Activated naive CD8-positive, alpha-beta T cell treated with anti-CD3 and anti-CD28 coated beads, Interleukin-2, amount 10 ng/mL, durations not matched to agents 7 days and 5 days (primary cell): ENCODE data around the gene ARHGEF35. TPM values are rescaled to one million over a fixed set of nuclear protein-coding genes. Genes with fewer than 3 reads are reported as not detected.
A peak's percentile ranks its signal among the peaks of the same experiment; 100 is the strongest.
"Not testable (repeated sequence)": the region's sequence is repeated elsewhere in the genome, so short reads cannot be mapped to it uniquely, and the experiment has no call there.

Experiments used
- ATAC-seq: fragments of 150-1000 bp; cut with Tn5 transposase; one replicate; pipeline ENCODE4 v1.10.0; 2021; ENCODE audit warnings: low read depth, moderate library complexity
- POLR2A ChIA-PET: fragments of 350-600 bp; sonication (Branson Sonifier 250); formaldehyde crosslinking; loops from one replicate; lab custom pipeline; 2021; ENCODE audit warnings: antibody characterized with exemption; lab: Charles Lee
- DNase-seq: peaks from one replicate; pipeline ENCODE4 v3.0.0; 2021
- H3K27ac Mint-ChIP-seq: one replicate; pipeline ENCODE4 v1.8.0; 2022; ENCODE audit warnings: mild to moderate bottlenecking, mixed read lengths
- H3K27me3 Mint-ChIP-seq: one replicate; pipeline ENCODE4 v1.8.0; 2022; ENCODE audit warnings: mild to moderate bottlenecking, moderate library complexity, mixed read lengths
- H3K36me3 Mint-ChIP-seq: one replicate; pipeline ENCODE4 v1.8.0; 2021; ENCODE audit warnings: mild to moderate bottlenecking, mixed read lengths
- H3K4me1 Mint-ChIP-seq: one replicate; pipeline ENCODE4 v1.8.0; 2021; ENCODE audit warnings: mixed read lengths
- H3K4me3 Mint-ChIP-seq: one replicate; pipeline ENCODE4 v1.8.0; 2022; ENCODE audit warnings: mild to moderate bottlenecking, moderate library complexity, mixed read lengths
- H3K9me3 Mint-ChIP-seq: one replicate; pipeline ENCODE4 v1.8.0; 2021; ENCODE audit warnings: mixed read lengths
- total RNA-seq, 2 experiments: library from RNA; stranded (reverse); gene quantifications; one replicate each; pipeline ENCODE4 v1.2.3, GENCODE V29; 2021

Gene ARHGEF35
- total RNA-seq, 2 experiments from 2014 or later, result 2.5 TPM

DNA sequence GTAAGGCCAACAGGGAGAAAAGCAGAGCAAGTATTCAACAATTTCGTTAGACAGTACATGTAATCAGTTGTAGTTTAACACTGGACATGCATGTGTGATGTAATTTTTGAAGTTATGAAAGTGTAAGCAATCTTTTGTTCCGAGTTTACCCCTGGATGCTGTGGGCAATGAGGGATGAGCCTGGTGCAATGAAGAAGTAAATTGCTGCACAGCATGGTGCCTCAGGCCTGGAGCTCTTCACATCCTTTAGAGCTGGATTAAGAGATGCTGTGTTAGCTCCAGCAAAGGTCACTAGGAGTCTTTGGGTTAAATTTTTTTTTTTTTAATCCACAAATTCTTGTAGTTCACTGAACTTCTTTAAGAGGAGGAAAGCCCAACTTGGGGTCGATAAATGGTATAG, 7.5 kb upstream of the ARHGEF35 start:
- ATAC-seq, POLR2A ChIA-PET, H3K27ac Mint-ChIP-seq, H3K9me3 Mint-ChIP-seq, H3K27me3 Mint-ChIP-seq, H3K36me3 Mint-ChIP-seq, H3K4me3 Mint-ChIP-seq, DNase-seq, H3K4me1 Mint-ChIP-seq: not testable (repeated sequence)

DNA sequence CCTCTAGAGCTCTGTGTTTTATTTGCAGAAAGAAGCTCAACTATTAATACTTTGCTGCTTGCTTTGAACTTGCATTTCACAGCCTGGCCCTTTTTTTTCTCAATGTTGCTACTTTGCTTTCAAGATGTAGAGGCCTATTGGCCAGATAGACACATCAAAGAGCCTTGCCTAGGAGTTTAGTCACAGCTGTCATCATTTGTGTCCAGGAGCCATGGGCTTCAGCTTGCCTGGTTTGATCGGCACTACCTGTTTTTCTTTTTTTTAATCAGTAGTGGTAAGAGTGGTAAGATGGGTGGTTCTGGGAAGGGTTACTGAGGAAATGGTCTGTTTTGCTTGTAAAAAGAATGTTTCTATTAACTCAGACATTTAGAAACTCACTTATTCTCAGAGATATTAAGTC, 6.3 kb upstream of the ARHGEF35 start:
- H3K27ac Mint-ChIP-seq, H3K36me3 Mint-ChIP-seq, H3K9me3 Mint-ChIP-seq, H3K27me3 Mint-ChIP-seq, POLR2A ChIA-PET, DNase-seq, H3K4me3 Mint-ChIP-seq, H3K4me1 Mint-ChIP-seq: not testable (repeated sequence)
- peak; percentile 95 for ATAC-seq

DNA sequence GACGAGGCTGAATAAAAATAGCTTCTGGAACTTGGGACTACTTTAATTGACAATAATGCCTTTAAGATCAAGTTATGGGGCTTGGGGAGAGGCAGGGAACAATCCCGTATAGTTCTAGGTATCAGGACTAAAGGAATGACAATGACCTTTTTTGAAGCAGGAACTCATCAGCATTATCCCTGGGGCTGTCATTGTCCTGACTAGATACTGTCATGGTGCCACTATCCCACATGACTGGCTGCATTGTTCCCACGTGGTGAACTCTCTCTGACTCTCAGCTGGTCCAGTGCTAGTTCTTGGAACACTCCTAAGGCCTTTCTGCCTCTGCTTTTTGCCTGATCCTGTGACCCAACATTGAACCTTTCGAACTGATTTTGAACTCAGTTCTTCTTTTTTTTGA, 3.3 kb upstream of the ARHGEF35 start:
- H3K36me3 Mint-ChIP-seq, H3K4me3 Mint-ChIP-seq, ATAC-seq, H3K4me1 Mint-ChIP-seq, POLR2A ChIA-PET, H3K27ac Mint-ChIP-seq, H3K9me3 Mint-ChIP-seq, DNase-seq, H3K27me3 Mint-ChIP-seq: not testable (repeated sequence)

DNA sequence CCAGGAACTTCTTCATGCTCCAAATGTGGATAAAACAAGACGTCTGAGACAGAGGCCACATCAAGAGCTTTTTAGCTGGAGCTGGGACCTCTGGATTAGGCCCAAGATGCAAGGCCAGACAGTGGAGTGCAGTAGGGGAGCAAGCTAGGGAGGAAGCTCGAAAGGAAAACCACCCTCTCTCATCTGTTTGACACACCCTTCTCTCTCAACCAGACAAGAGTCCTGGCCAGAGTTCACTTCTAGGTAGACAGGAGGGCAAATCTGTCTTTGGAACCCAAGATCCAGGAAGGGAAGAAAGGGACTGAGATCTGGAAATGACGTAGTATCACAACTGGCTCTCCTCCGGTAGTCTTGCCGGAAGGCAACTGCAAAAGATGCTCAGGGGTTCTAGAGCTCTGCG, 1.2 kb downstream of the ARHGEF35 start:
- POLR2A ChIA-PET, ATAC-seq, H3K9me3 Mint-ChIP-seq, H3K36me3 Mint-ChIP-seq, H3K4me3 Mint-ChIP-seq, H3K4me1 Mint-ChIP-seq, H3K27ac Mint-ChIP-seq, H3K27me3 Mint-ChIP-seq, DNase-seq: not testable (repeated sequence)

DNA sequence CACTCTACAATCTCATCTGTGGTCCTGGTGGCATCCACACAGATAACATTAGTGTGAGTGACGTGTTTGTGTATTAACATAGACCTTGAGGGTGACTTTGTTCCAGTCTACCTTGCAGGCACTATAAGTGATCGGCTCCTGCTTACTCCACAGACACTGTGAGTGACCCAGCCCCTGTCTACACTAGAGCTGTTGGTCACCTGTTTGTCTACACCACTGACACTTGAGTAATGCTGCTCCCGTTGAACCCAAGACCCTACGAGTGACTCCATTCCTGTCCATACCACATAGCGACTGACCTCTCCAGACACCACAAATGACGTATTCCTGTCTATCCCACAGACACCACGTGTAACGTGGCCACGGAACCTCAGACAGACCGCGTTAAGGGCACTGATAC, 1.9 kb downstream of the ARHGEF35 start:
- H3K4me3 Mint-ChIP-seq, DNase-seq, POLR2A ChIA-PET, ATAC-seq, H3K27ac Mint-ChIP-seq, H3K4me1 Mint-ChIP-seq, H3K27me3 Mint-ChIP-seq, H3K36me3 Mint-ChIP-seq, H3K9me3 Mint-ChIP-seq: not testable (repeated sequence)

DNA sequence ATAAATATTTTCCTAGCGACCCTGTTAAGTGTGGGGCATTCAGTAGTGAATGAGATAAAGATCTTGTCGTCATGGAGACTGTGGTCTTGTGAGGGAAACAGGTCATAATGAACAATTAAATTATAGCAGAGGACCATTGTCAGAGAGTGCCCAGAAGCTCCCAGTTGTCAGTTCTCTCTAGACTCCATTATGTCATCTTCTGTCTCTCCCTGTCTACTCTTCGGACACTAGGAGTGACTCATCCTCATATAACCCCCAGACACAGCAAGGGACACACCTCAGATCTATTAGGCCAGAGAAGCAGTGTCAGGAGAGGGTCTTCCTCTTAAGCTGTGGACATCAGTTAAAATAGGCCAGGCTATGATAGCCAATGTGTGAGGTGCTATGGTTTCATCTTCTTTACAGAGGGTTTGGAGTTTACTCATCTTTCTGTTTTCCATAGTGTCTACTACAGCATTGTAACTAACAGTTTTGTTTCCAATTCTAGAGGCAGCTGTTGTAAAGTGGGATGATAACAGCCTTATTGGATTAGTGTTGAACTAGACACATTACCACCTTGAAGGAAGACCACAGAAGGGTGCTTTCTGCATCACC, 7.0 kb downstream of the ARHGEF35 start:
- DNase-seq, H3K9me3 Mint-ChIP-seq, H3K27ac Mint-ChIP-seq, H3K4me3 Mint-ChIP-seq, POLR2A ChIA-PET, H3K4me1 Mint-ChIP-seq, H3K27me3 Mint-ChIP-seq, H3K36me3 Mint-ChIP-seq: not testable (repeated sequence)
- peak; percentile 17 for ATAC-seq

DNA sequence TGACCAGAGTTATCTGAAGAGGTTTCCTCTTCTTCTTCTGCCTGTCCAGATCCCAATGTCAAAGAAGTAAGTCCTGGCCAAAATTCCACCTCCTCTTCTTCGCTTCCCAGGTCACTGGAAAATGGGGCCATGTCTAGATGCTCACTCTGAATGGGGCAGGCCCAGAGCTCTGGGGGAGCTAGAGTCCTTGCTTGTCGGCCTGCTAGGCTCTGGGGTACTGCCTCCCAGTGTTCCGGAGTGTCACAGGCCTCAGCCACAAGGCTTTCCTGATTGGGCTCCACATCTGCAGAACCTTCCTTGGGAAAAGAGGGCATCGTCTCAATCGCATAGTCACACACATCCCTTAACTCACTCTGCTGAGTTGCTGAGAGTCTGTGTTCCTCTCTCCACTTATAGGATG, 7.8 kb downstream of the ARHGEF35 start:
- H3K27me3 Mint-ChIP-seq, H3K36me3 Mint-ChIP-seq, H3K4me3 Mint-ChIP-seq, ATAC-seq, DNase-seq, H3K27ac Mint-ChIP-seq, H3K9me3 Mint-ChIP-seq, H3K4me1 Mint-ChIP-seq, POLR2A ChIA-PET: not testable (repeated sequence)

DNA sequence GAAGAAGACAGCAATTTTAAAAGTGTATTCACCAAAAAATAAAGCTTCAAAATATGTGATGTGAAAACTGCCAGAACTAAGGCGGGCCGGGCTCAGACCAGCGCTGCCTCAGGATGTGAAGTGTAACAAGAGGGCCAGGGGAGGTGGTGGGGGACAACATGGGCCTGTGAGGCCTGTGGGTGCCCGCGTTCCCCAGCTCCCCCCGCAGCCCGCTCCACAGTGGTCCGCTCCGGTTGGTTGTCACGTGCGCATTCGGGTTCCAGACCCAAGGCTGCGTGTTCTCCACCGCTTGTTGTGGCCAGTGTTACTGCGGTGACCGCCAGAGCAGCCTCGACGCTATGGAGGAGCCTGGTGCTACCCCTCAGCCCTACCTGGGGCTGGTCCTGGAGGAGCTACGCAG, 12.5 kb downstream of the ARHGEF35 start, which contains the start of gene CTAGE4:
Gene CTAGE4 (plus strand): TSS at position 301 of the 400 bp plus-strand sequence. CDS start 38 bp downstream, at position 339.
- H3K4me3 Mint-ChIP-seq, POLR2A ChIA-PET, H3K27ac Mint-ChIP-seq, ATAC-seq, H3K4me1 Mint-ChIP-seq, DNase-seq, H3K36me3 Mint-ChIP-seq, H3K9me3 Mint-ChIP-seq, H3K27me3 Mint-ChIP-seq: not testable (repeated sequence)

DNA sequence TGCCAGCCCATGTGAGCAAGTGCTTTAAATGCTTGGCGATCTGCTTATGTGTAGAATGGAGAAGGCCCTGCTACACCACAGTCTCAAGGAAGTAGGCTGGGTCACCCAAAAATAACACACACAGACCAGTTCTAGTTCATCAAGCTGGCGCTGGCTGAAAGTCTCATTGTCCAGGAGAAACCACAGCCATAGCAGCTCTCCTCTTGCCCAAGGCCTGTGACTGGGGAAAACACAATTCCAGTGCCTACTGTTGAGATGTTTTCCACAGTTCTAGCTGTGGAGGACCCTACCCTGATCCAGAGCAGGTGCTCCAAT, 16.5 kb downstream of the ARHGEF35 start:
- H3K4me1 Mint-ChIP-seq, DNase-seq, H3K36me3 Mint-ChIP-seq, POLR2A ChIA-PET, H3K9me3 Mint-ChIP-seq, H3K27me3 Mint-ChIP-seq, ATAC-seq, H3K4me3 Mint-ChIP-seq, H3K27ac Mint-ChIP-seq: not testable (repeated sequence)

DNA sequence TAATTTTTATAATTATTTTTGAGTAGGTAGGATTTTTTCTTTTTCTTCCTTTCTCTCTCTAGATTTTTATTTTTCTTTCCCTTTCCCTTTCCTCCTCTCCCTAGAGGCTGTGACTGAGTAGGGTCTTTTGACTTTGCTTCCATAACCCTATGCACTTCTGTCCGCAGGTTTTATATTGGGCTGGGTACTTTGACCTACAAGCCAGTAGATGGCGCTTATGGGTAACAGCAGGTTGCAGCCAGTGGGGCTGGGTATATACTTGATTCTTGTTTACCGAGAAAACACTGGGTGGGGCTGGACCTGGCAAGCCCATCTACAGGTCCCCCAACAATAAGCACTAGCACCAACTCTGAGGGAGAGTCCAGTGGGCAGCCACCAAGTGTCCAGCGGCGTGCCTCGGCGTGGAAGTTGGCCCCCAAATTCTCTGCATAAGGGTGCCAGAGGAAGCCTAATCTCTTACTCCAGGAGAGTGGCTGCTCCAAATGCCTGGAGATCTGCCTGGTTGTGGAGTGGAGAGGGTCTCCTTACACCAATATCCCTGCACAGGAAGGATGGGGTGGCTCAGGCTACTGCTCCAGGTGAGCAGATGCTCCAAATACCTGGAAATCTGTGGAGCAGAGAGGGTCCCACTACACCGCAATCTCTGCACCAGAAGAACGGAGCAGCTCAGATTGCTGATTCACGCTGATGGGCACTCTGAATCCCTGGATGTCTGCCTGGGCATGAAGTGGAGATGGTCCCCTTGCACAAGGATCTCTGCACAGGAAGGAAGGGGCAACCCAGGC, 17.1 kb downstream of the ARHGEF35 start:
- ATAC-seq, result peak; percentile 78
- DNase-seq, POLR2A ChIA-PET, H3K4me1 Mint-ChIP-seq, H3K27me3 Mint-ChIP-seq, H3K27ac Mint-ChIP-seq, H3K4me3 Mint-ChIP-seq, H3K36me3 Mint-ChIP-seq, H3K9me3 Mint-ChIP-seq: not testable (repeated sequence)

DNA sequence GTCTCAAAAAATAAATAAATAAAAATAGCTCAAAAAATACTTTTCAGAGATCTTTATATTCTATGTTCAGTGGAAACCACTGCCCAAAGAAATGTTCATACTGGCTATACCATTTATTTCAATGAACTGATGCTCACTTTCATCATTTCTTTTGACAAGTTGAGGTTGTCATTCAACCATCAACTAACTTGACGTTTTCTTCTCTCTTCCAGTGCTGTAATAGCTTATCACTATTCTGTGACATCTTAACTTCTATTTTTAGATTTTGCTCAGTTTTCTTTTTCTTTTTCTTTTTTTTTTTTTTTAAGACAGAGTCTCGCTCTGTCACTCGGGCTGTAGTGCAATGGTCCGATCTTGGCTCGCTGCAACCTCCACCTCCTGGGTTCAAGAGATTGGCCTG, 21.0 kb downstream of the ARHGEF35 start:
- H3K4me1 Mint-ChIP-seq, result no peaks in the 10 kb centered on the region
- DNase-seq (no peak), ATAC-seq (no peak)
- POLR2A ChIA-PET, result no interaction called here
- peaks cover 9% of the 10 kb centered on the region for H3K27me3 Mint-ChIP-seq
- H3K36me3 Mint-ChIP-seq, result no peaks in the 10 kb centered on the region
- no peak overlapping the region for H3K4me3 Mint-ChIP-seq
- no peak overlapping the region for H3K27ac Mint-ChIP-seq
- H3K9me3 Mint-ChIP-seq, result peaks cover 1% of the 10 kb centered on the region

DNA sequence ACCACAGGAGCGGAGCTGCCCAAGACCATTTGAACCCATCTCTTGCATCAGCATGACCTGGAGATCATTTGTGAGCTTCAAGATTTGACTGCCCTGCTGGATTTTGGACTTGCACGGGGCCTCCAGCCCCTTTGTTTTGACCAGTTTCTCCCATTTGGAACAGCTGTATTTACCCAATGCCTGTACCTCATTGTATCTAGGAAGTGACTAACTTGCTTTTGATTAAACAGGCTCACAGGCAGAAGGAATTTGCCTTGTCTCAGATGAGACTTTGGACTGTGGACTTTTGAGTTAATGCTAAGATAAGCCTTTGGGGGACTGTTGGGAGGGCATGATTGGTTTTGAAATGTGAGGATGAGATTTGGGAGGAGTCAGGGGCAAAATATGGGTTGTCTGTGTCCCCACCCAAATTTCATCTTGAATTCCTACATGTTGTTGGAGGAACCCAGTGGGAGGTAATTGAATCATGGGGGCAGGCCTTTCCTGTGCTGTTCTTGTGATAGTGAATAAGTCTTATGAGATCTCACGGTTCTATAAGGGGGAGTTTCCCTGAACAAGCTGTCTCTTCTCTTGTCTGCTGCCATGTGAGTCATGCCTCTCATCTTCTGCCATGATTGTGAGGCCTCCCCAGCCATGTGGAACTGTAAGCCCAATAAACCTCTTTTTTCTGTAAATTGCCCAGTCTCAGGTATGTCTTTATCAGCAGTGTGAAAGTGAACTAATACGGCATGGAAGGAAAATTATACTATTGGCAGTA, 23.9 kb downstream of the ARHGEF35 start:
- POLR2A ChIA-PET, ATAC-seq, H3K4me3 Mint-ChIP-seq, H3K9me3 Mint-ChIP-seq, H3K36me3 Mint-ChIP-seq, H3K27ac Mint-ChIP-seq, DNase-seq, H3K27me3 Mint-ChIP-seq, H3K4me1 Mint-ChIP-seq: not testable (repeated sequence)

DNA sequence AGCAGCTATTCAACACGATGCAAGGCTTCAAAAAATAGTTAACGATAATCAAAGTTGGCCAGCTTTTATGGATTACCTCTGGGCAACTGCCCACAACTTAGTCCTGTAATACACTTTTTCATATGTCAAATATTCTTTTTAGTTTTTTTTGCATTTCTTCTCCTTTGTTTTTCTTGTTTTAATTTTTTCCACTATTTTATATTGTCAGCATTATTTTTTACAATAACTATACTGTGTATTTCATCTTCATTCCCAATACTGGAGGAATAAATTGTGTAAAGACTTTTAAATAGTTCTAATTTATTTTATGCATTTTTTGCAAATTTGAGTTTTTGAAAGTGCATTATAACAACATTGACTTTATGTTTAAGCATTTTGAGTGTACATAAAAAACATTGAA, 30.8 kb downstream of the ARHGEF35 start:
- ATAC-seq, result no peak
- Mint-ChIP-seq H3K4me3 (no peak overlapping the region), H3K36me3 (no peaks in the 10 kb centered on the region), H3K4me1 (no peaks in the 10 kb centered on the region), H3K9me3 (peaks cover 1% of the 10 kb centered on the region), H3K27me3 (peaks cover 13% of the 10 kb centered on the region), H3K27ac (no peak overlapping the region)
- POLR2A ChIA-PET, result no interaction called here
- DNase-seq, result no peak

DNA sequence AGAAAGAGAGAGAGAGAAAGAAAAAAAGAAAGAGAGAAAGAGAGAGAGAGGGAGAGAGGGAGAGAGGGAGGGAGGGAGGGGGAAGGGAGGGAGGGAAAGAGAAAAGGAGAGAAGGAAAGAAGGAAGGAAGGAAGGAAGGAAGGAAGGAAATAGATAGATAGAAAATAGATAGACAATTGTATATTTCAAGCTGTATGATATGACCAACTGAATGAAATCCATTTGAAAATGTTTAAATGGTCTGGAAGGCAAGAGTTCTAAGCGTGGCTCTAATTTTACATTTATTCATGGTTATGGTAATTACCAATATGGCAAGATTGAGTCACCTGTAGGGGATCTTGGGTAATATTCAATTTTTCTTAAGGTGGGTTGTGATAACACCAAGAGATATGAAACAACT, 36.8 kb downstream of the ARHGEF35 start:
- POLR2A ChIA-PET, result no interaction called here
- Mint-ChIP-seq H3K27me3 (peaks cover 17% of the 10 kb centered on the region), H3K9me3 (no peaks in the 10 kb centered on the region), H3K27ac (no peak overlapping the region), H3K36me3 (no peaks in the 10 kb centered on the region), H3K4me3 (no peak overlapping the region), H3K4me1 (no peaks in the 10 kb centered on the region)
- ATAC-seq, result no peak
- no peak for DNase-seq
